ENCODE results near the gene JAM3.

The JAM3 gene

DNA sequence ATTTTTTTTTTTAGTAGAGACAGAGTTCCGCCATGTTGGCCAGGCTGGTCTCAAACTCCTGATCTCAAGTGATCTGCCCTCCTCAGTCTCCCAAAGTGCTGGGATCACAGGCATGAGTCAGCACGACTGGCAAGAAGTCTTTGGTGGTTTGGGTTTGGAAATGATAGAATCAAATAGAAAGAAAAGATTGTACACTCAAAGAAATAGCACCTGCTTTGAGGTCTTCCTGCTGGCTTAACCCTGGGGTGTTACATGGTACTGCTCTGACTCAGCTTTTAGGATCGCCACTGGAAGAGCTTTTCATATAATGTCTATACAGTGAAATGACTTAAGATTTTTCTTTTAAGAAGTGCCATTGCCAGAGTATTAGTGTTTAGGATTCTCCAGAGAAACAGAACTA lies 50.2 kb downstream of the JAM3 start:
- Histone ChIP-seq H3K79me2 (ENCODE audit: insufficient read depth, low read length) (no peaks in the 10 kb centered on the region), H3K9me3 (ENCODE audit: insufficient read depth, low read length) (no peaks in the 10 kb centered on the region), H3K27ac (ENCODE audit: low read depth, low read length) (no peak overlapping the region), H2AFZ (ENCODE audit: low read depth, low read length, severe bottlenecking) (no peak overlapping the region), H3K9me2 (replicated peaks; ENCODE audit: insufficient read depth, low read length) (no peaks in the 10 kb centered on the region), H3K36me3 (ENCODE audit: low read length) (no peaks in the 10 kb centered on the region), H3K9ac (ENCODE audit: low read length) (no peak overlapping the region), H3F3A (ENCODE audit: insufficient read depth) (no peaks in the 10 kb centered on the region), H4K20me1 (ENCODE audit: low read depth, low read length) (no peaks in the 10 kb centered on the region), H3K27me3 (ENCODE audit: low read length) (no peaks in the 10 kb centered on the region), H3K4me2 (ENCODE audit: low read depth, low read length, poor library complexity, severe bottlenecking) (no peak overlapping the region), H3K4me3 (ENCODE audit: insufficient read depth, low read length, poor library complexity, severe bottlenecking) (no peak overlapping the region)
- TF ChIP-seq EZH2phosphoT487 (conservative IDR thresholded peaks at IDR 0.05; ENCODE audit: low read length), result no peak
- no peak for TF ChIP-seq CTCF (IDR thresholded peaks at IDR 0.05; ENCODE audit: insufficient read depth, low read length, poor library complexity, severe bottlenecking)

DNA sequence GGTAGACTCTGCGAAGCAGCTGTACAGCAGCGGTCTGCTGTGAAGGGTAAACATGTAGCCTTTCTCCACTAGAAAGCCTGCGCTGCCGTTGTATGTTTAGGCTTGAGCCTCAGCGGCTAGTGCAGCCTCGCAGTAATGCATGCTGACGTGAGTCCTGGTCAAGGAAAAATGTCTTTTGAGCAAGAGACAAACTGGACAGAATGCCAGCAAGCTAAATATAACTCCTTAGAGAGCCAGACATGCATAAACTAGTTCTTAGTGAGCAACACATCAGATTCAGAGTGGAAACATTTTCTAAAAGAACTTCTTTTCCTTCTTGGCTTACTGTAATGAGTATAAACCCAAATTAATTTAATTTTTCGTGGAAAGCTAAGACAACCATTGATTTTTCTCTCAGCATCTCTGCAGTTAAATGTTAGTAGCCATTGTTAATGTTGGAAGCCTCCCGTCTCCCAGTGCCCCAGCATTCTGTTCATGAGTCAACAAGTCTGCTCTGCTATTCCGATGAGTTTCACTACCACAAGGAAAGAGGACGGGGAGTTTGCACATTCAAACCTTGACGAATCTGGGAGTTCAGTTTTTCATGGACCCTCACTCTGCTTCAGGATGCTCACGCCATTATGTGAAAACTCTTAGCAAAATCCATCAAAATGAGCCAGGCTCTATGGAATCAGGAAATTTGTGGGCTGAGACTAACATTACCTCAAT lies 51.4 kb downstream of the JAM3 start:
- Histone ChIP-seq H3K9me3 (ENCODE audit: insufficient read depth, low read length) (no peaks in the 10 kb centered on the region), H3K27me3 (ENCODE audit: low read length) (no peaks in the 10 kb centered on the region), H3K9me2 (replicated peaks; ENCODE audit: insufficient read depth, low read length) (no peaks in the 10 kb centered on the region), H3K79me2 (ENCODE audit: insufficient read depth, low read length) (no peaks in the 10 kb centered on the region), H4K20me1 (ENCODE audit: low read depth, low read length) (no peaks in the 10 kb centered on the region), H3F3A (ENCODE audit: insufficient read depth) (no peaks in the 10 kb centered on the region), H3K4me2 (ENCODE audit: low read depth, low read length, poor library complexity, severe bottlenecking) (no peak overlapping the region), H2AFZ (ENCODE audit: low read depth, low read length, severe bottlenecking) (no peak overlapping the region), H3K36me3 (ENCODE audit: low read length) (no peaks in the 10 kb centered on the region), H3K9ac (ENCODE audit: low read length) (no peak overlapping the region), H3K27ac (ENCODE audit: low read depth, low read length) (no peak overlapping the region), H3K4me3 (ENCODE audit: insufficient read depth, low read length, poor library complexity, severe bottlenecking) (no peak overlapping the region)
- TF ChIP-seq CTCF (IDR thresholded peaks at IDR 0.05; ENCODE audit: insufficient read depth, low read length, poor library complexity, severe bottlenecking) (no peak), EZH2phosphoT487 (conservative IDR thresholded peaks at IDR 0.05; ENCODE audit: low read length) (no peak)

GRCh38 chr11:134120921-134121526 lies 52.2 kb downstream of the JAM3 start:
- no peaks in the 10 kb centered on the region for H4K20me1 ChIP-seq (ENCODE audit: low read depth, low read length)
- no peak overlapping the region for H3K27ac ChIP-seq (ENCODE audit: low read depth, low read length)
- no peaks in the 10 kb centered on the region for H3K27me3 ChIP-seq (ENCODE audit: low read length)
- H3K4me3 ChIP-seq (ENCODE audit: insufficient read depth, low read length, poor library complexity, severe bottlenecking), result no peak overlapping the region
- TF ChIP-seq EZH2phosphoT487 (conservative IDR thresholded peaks at IDR 0.05; ENCODE audit: low read length), result no peak
- no peak for TF ChIP-seq CTCF (IDR thresholded peaks at IDR 0.05; ENCODE audit: insufficient read depth, low read length, poor library complexity, severe bottlenecking)
- H3K4me2 ChIP-seq (ENCODE audit: low read depth, low read length, poor library complexity, severe bottlenecking), result no peak overlapping the region
- H3K9me2 ChIP-seq (replicated peaks; ENCODE audit: insufficient read depth, low read length), result no peaks in the 10 kb centered on the region
- H3K9me3 ChIP-seq (ENCODE audit: insufficient read depth, low read length), result no peaks in the 10 kb centered on the region
- H3K36me3 ChIP-seq (ENCODE audit: low read length), result no peaks in the 10 kb centered on the region
- H2AFZ ChIP-seq (ENCODE audit: low read depth, low read length, severe bottlenecking), result no peak overlapping the region
- no peaks in the 10 kb centered on the region for H3F3A ChIP-seq (ENCODE audit: insufficient read depth)
- H3K9ac ChIP-seq (ENCODE audit: low read length), result no peak overlapping the region
- no peaks in the 10 kb centered on the region for H3K79me2 ChIP-seq (ENCODE audit: insufficient read depth, low read length)

Data from SU-DHL-6 (cell line).